G401.6 (cell line): ENCODE results near the gene ACTR10.

ENCODE experiments used
- FAIRE-seq: peaks from 2 replicates; lab custom pipeline; 2012; peaks lifted over from hg19 to GRCh38; lab: Jason Lieb, UNC

The ACTR10 gene

DNA sequence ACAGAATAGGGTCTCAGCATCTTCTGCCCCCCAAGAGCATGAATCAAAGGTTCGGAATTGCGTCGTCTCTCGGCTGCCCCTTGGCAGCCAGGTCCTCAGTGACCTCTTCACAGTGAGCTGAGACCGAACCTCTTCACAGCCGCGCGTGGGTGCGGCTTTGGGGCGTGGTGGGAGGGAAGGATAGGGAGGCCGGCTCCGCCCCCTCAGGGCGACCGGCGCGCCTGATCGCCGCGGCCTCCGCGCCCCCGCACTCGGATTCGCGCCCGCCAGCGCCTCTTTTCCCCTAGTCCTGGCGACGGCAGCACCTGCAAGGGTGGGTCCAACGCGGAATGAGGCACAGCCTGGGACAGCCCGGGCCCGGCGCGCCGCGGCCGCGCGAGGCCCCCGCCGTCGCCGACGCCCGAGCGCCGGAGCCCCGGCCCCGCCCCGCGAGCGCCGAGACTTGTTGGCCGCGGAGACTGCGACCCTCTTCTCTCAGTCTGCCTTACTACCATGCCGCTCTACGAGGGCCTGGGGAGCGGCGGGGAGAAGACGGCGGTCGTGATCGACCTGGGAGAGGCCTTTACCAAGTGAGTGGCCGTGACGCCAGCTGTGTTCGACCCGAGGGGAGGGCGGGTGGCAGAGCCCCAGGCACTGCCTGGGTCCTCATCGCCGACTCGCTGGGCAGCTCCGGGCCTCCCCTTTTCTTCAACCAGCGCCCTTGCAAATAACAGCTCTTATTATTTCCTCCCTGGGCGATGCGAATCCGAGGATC lies at the start of gene ACTR10:
ACTR10 (plus strand) TSS at position 424 of the 754 bp plus-strand sequence; CDS start at position 493, 69 bp downstream.
- FAIRE-seq: no peak

DNA sequence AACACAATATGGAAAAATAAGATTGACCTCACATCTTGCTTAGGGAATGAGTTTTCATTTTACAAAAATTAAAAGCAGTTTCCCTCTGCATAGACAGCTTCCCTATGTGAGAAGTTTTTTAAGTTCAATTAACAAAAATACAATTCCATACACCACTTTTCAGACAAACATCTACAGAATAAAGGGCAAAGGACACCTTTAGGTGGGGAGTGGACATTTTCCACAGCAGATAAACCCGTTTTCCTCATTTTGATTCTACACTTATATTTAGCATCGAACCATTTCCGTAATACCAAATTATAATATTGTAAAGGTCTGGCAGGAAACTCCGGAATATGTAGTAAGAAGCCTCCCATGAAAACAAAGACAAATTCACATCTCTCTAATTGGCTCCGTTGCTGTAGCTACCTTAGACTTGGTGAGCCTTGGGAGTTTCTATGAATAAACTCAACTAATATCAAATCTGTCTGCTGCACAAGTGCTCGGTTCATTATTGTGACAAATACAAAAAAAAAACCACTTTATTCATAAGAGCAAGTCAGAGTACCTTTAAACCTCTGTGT lies 49.6 kb upstream of the ACTR10 start:
- FAIRE-seq: no peak

DNA sequence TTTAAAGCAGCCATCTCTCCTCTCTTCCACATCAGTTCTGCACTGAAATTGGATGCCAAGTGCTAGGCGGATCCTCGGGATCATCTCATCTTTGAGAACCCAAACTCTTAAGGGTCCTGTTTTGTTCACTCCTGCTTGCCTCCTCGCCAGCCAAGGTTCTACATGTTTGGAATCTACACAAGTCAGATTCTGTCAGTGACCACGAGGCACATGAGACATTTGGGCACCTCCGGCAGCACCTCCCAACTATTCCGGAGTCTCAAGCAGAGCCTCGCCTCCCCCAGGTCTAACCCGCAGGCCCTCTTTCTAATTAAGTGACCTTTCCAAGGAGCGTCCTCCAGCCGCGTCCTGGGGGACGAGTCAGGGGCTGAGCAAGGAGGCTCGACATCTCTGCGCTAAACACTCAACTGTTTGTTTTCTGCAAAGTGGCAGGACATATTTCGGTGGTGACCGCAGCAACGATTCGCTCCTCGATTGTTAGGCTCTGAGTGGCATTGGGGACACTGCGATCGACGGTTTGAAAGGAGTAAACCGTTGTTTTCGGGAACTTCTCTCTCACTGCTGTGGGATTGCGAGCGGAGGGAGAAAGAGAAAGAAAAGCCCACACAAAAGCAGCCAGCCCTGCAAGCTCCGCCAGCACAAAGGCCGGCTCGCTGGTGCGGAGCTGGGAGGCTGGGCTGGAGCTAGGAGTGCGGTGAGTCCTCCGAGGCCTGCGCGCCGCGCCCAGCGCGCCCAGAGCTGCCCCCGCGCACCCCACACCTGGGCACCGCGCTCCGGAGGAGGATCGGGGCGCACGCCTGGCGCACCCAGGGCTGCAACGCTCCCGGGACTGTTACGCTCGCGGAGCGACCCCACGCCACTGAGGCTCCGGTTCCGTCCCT lies 48.6 kb upstream of the ACTR10 start:
- no peak for FAIRE-seq

DNA sequence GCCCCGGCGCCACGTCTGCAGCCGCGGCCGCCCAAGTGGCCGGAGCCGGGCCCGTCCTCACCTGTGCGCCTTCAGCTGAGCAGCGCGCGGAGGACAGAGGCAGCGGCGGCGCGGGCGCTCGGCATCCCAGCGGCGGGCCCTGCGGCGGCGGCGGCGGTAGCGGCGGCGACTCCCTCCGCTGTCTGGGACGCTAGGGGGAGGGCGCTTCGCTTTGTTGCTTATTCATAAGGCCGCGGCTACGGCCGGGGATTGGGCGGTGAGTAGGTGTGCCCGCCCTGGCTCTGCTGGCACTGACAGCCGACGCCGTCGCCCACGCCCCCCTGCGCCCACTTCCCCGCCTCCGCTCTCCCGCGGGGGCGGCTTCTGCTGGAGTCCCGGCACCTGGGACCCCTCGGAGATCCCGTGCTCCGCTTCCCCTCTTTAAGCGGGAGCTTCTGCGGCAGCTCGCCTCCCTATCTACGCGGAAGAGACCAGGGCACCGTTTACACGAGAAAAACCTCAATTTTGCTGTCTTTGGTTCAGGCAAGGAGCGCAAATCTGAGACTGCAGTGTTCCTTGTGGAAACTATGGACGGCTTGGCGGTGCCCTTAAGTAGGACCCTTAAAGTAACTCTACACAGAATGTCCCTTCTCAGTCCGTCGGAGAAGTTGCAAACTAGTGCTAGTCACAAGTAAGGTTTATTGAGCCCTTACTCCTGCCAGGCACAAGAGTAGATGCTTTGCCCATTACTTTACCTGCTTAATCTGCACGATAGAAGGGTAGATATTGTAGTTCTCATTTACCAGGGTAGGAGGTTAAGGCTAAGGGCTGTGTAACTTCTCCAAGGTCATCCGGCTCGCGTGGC lies 47.7 kb upstream of the ACTR10 start, which contains the start of gene ARMH4:
ARMH4 (minus strand) TSS at position 200 of the 844 bp plus-strand sequence. CDS start 12,855 bp downstream, outside the sequence.
- FAIRE-seq: no peak

DNA sequence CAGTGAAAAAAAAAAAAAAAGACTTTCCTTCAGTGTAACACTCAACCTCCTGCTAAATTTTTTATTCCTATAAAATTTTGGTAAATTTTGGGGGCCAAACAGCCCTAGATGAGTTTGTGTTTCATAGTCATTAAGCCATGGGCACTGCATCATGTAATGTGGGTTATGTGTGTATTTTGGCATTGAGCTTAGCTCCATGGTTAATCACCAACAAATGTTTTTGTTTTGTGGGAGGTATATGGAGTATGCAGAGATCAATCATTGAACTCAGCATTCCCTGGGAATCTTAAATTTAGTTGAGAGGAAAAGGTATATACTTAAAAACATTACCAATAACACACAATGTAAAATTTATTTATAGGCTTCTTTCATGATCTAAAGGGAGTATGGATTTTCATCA lies 39.4 kb upstream of the ACTR10 start:
- no peak for FAIRE-seq

DNA sequence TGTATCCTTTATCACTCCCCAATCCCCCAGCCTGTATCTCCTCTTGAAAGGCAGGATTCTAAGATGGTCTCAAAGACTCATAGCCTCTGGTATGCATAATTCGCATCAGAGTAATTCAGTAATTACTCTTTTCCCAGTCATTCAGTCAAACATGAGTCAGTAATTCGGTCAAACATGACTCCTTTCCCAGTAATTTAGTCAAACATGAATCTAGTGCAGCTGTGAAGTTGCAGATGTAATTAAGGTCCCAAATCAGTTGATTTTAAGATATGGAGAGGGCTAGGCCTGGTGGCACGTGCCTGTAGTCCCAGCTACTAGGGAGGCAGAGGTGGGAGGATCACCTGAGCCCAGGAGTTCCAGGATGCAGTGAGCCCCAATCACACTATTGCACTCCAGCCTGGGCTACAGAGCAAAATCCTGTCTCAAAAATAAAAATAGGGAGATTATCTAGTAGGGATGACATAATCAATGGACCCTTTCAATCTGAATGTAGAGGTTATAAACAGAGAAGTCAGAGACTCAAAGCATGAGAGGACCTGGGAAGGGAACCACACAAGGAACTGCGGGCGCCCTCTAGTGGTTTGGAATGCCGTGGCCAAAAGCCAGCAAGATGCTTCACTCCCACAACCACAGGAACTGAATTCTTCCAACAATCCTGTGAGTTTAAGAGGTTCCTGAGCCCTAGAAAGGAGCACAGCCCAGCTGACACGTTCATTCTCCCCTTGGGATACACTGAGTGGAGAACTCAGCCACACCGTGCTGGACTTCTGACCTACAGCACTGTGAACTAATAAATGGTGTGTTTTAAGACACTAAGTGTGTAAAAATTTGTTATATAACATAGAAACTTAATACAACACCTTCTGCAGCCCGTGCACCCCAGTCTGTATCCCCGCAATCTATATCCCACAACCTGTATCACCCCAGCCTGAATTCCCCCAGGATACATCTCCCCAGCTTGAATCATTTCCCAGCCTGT lies 33.7 kb upstream of the ACTR10 start:
- peak; percentile 61 for FAIRE-seq

DNA sequence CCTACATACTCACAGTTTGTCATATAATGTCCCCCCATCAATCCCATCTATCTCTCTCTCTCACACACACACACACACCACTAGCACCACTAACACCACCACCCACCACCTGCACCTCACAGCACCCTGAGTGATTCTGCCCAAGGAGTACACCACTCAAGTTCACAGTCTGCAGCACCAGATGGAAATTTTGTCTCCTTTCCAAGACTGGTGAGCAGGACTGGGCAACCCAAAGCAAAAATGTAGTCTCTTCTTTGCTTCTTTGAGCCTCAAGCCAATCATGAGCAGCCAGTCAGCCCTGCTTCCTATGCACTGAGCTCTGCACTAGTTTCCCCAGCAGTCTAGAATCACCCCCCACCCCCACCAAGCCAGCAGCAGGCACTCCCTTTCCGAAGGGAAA lies 32.9 kb upstream of the ACTR10 start:
- no peak for FAIRE-seq

DNA sequence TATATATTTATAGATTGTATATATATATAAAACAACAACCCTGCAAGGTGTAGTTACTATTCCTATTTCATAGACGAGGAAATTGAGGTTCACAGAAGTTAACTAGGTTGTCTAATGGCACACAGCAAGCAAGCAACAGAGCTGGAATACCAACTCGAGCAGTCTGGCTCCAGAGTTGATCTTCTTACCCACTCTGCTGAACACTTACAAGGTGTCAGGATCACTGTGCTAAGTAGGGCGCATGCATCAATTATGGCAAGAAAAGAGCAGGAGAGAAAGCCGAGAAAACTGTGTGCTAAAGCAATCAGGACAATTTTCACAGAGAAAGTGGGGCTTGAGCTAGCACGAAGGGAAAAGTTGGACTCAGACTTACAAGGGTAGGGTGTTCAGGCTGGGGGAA lies 32.1 kb upstream of the ACTR10 start:
- no peak for FAIRE-seq

DNA sequence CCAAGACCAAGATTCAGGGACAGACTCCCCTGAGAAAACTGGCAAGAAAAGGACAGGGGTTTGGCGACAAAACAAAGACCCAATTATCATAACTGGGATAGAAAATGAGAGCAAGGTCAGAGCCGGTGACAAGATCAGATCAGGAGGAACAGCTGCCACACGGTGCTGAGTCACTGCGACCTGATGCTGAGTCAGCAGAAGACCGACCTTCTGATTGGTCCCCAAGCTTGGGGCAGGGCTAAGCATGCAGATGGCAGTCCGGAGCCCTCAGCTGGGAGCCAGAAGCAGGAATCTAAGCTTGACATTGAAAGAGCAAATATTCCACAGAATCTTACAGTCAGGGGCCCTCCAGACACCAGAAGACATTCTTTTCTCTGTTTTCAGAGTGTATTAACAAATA lies 28.9 kb upstream of the ACTR10 start:
- FAIRE-seq: peak; percentile 90

DNA sequence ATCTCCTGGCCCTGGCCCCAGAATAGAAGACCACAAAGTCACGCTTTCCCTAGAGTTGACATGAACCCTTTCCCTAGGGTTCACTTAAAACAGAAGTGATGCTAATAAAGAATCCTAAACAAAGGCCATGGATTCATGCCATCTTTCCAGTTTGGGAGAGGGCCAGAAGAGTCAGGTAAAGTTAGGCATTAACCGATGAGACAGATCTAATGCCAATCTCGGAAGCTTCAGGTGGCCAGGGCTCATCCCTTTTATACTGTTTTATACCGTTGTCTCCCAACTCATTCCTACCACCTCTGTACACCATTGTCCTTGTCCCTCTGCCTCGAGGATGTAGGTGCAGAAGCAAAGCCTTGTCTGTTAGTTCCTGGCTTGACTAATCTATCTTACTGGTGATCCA lies 22.8 kb upstream of the ACTR10 start:
- no peak for FAIRE-seq

DNA sequence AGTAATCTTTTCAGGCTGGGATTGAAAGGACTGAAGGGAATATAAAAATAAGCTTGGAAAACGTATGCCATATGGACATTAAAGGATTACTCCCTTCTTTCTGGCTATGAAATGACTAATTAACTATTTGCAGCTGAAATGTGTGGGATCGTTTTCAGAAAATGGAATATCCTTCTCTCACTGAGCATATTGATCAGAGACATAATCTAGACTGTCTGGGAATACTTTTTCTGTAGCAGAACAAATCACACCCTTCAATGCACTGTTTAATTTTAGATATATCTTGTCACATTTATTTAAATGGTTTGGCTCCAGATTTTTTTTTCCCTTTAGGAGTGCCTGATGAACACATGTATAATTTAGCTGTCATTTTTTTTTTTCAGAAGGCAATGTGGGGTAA lies 10.8 kb upstream of the ACTR10 start:
- no peak for FAIRE-seq

DNA sequence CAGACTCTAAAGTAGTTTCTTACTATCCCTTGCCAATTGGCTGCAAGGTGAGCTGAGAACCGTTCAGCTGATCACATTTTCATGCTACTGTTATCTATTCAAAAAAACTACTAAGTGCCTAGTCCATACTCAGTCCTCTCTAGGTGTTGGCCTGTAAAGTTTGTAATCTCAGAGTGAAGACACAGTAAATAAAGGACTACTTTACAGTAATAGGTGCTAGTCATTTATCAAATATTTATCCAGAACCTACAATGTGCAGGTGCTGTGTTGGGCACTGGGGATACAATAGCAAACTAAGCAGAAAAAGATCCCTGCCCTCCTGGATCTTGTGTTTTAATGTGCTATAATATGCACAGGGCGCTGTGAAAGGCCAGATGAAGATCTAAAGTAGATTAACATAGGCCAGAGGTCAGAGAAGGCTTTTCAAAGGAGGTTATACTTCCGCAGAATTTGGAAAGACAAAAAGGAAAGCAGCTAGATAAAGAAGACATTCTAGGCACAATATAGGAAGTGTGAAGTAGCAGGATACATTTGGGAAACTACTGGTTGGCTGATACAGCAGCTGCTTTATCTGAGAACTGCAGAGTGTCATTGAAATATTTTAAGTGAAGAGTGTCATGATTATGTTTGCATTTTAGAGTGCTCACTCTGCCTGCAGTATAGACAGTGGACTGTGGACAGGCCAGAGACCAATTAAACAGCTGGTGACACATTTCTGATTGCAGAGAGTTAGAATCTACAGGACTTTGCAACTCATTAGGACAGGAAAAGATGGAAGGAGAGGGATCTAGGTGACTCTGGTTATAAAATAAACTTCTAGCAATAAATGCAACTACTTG lies 8.0 kb upstream of the ACTR10 start:
- no peak for FAIRE-seq

DNA sequence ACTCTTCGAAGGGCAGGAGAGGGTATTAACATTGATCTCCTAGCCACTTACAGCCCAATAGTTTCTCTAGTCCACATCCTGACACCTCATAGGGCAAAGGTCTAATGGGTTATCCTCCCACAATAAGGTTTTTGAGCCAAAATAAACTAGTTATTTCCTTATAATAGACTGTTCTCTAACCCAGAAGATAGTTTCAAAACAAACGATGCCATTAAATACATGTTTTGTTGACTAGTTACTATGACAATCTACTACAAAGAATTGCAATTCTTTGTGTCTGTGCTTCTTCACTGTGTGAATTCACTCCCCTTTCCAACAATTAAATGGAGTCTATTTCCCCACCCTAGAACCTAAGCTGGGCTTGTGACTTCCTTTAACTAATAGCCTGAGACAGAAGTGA lies 6.4 kb upstream of the ACTR10 start:
- FAIRE-seq: no peak

DNA sequence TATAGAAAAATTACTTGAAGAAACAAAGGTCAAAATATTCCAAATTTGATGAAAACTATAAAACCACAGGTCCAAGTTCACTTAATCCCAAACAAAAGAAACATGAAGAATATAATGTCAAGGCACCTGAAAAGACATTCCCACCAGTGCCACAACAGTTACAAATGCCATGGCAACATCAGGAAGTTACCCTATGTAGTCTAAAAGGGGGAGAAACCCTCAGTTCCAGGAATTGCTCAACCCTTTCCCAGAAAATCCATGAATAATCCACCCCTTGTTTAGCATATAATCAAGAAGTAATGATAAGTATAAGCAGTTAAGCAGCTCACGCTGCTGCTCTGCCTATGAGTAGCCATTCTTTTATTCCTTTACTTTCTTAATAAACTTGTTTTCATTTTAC lies 3.8 kb upstream of the ACTR10 start:
- FAIRE-seq: no peak

DNA sequence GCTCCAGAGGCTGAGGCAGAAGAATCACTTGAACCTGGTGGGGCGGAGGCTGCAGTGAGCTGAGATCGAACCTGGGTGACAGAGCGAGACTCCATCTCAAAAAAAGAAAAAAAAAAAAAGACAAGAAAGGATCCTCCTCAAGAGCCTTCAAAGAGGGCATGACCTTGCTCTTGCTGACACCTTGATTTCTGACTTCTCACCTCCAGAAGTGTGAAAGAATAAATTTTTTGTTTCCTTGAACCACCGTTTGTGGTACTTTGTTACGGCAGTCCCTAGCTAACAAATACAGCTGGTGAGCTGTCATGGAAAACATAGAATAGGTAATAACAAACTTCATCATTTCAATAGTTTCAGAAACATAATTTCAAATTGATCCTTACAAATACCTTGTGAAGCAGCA lies 1.9 kb upstream of the ACTR10 start:
- no peak for FAIRE-seq

DNA sequence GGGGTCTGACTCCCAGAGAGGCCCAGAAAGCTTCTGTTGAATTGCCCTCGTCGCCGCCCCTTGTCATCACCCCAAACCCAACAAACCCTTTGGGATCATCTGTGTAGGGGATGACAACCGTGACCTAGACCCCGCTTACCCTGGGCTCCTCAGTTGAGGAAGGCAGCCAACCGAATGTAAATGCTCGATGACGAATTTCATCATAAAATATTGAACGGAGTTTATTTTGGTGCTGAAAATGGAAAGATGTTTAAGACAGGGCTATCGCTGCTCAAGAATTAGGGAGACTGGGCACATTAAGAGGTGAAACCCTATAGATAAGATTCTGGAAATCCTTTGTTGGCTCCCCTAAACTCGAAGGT lies 512 bp downstream of the ACTR10 start:
- FAIRE-seq: no peak

DNA sequence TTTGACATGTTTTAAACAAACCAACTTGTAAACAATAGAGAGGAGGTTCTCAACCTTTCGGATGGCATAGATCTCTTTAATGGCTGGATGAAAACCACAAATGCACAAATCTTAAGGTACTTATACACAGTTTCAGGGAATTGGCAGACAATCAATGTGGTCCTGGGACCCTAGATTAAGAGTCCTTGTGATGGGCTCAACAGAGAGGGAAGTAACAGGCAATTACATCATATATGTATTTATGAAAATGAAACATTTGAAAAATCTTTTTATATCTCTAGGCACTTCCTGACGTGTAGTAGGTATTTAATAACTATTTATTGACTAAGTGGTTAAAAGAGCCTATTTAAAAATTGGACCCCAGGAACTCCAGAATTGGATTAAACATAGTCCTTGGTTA lies 897 bp downstream of the ACTR10 start:
- no peak for FAIRE-seq

DNA sequence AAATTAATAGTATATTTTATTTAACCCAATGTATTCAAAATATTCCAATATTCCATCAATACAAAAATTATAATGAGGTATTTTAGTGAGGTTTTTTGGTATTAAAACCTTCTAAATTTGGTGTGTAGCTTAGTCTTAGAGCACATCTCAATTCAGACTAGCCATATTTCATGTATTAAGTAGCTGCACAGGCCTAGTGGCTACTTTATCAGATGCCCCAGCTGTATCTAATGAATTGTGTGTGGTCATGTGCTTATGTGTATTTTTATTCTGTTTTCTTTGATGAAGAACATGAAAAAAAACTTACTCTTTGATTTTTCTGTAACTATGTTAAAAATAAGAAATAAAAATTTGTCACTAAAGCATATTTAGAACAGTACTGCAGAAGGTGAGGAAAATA lies 13.2 kb downstream of the ACTR10 start:
- FAIRE-seq: no peak

DNA sequence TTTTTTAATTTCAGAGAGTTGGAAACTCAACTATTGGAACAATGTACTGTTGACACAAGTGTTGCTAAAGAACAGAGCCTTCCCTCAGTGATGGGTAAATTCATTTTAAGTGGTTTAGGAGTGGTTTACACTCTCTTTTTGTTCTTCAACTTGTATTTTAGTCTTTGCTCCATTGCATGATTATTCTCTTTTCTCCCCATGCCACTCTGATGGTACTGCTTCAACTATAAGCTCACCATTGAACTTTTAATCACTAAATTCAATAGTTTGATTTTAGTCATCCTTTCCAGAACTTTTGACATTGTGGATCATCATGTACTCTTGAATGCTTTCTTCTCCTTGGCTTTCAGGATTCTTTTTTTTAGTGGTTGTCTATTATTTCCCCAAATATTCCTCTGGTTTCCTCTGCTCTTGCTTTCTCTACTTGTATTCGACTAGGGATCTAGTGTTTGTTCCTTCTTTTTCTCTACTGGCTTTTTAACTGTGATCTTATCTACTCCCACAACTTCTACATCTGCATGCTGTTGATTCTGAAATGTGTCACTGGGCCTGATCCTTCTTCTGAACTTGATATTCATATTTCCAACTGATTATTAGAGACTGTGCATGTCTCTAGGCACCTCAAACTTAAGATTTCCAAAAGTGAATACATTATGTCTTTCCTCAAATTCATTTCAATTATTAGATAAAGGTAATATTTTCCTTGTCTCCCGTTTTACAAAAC lies 15.4 kb downstream of the ACTR10 start:
- FAIRE-seq: no peak
